ENCODE measurements around the gene CHST11. TPM values are rescaled to one million over a fixed set of nuclear protein-coding genes. Genes with fewer than 3 reads are reported as not detected.

Gene CHST11
- total RNA-seq, 1 experiment from 2014 or later: 1.1 TPM

DNA sequence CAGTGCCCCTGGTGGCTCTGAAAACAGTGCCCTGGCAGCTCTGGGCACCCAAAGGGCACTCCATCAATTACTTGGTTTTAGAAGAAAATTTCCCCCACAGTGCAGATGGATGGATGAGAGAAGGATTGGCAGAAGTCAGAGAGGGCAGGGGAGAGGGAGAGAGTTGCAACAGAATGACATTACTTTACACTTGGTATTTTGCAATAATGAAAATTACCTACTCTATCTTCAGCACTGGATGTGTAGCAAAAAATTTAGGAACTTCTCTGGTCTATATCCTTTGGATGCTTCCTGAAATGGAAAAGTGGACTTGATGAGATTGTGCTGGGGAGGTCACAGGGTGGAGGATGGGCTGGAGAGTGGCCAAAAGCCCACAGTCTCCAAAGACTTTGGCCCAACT, 193.2 kb downstream of the CHST11 start:
- CTCF ChIA-PET: interaction anchor here (0.6 kb wide), 1 partner anchor 576 kb away, joined by 3 read pairs; no protein-coding TSS in a partner anchor
- Histone ChIP-seq H3K4me1 (ENCODE audit: insufficient read depth, low read length, poor library complexity, severe bottlenecking) (no peaks in the 10 kb centered on the region), H3K27ac (ENCODE audit: low read depth, low read length, poor library complexity, severe bottlenecking) (no peak overlapping the region), H3K36me3 (ENCODE audit: insufficient read depth, low read length, poor library complexity, severe bottlenecking) (no peaks in the 10 kb centered on the region), H3K4me3 (ENCODE audit: low read depth, low read length, poor library complexity, severe bottlenecking) (no peak overlapping the region), H3K27me3 (replicated peaks; ENCODE audit: insufficient read depth, low read depth, low read length, poor library complexity) (no peaks in the 10 kb centered on the region), H3K9me3 (ENCODE audit: low read depth, low read length, poor library complexity, severe bottlenecking) (no peaks in the 10 kb centered on the region)
- no peak for DNase-seq (ENCODE audit: low spot score)
- POLR2A ChIA-PET (ENCODE audit: low non-redundant PET): no interaction called here
- no TSS peak for BruUV-seq (replicated peaks)
- TF ChIP-seq, protein P1, sequence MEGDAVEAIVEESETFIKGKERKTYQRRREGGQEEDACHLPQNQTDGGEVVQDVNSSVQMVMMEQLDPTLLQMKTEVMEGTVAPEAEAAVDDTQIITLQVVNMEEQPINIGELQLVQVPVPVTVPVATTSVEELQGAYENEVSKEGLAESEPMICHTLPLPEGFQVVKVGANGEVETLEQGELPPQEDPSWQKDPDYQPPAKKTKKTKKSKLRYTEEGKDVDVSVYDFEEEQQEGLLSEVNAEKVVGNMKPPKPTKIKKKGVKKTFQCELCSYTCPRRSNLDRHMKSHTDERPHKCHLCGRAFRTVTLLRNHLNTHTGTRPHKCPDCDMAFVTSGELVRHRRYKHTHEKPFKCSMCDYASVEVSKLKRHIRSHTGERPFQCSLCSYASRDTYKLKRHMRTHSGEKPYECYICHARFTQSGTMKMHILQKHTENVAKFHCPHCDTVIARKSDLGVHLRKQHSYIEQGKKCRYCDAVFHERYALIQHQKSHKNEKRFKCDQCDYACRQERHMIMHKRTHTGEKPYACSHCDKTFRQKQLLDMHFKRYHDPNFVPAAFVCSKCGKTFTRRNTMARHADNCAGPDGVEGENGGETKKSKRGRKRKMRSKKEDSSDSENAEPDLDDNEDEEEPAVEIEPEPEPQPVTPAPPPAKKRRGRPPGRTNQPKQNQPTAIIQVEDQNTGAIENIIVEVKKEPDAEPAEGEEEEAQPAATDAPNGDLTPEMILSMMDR (conservative IDR thresholded peaks at IDR 0.05; ENCODE audit: low read depth, low read length): no peak
- TF ChIP-seq EZH2 (IDR thresholded peaks at IDR 0.05; ENCODE audit: borderline replicate concordance, low read depth, low read length, poor library complexity, severe bottlenecking): no peak
- intact Hi-C loops (cut with micrococcal nuclease; ENCODE audit: unreplicated experiment): loop anchor here (10.0 kb wide), 1 partner anchor 445 kb away; no protein-coding TSS in a partner anchor

DNA sequence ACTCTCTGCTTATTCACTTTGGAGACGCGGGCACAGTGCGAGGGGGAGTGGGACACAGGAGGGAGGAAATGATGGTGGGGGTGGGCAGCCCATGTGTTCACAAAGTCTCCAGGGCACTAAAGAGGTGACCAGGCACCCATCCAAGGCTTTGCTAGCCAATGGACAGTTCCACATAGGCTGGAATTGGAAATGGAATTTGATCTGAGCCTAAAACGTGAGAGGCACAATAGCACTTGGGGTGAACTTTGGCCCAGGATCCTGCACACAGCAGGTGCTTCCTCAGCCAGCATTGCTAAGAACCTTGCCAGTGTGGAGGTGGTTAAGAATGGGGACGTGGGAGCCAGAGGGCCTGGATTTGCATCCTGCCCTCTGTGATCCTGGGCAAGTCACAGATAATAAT, 193.8 kb downstream of the CHST11 start:
- Histone ChIP-seq H3K36me3 (ENCODE audit: insufficient read depth, low read length, poor library complexity, severe bottlenecking) (no peaks in the 10 kb centered on the region), H3K4me1 (ENCODE audit: insufficient read depth, low read length, poor library complexity, severe bottlenecking) (no peaks in the 10 kb centered on the region), H3K27me3 (replicated peaks; ENCODE audit: insufficient read depth, low read depth, low read length, poor library complexity) (no peaks in the 10 kb centered on the region), H3K9me3 (ENCODE audit: low read depth, low read length, poor library complexity, severe bottlenecking) (no peaks in the 10 kb centered on the region), H3K4me3 (ENCODE audit: low read depth, low read length, poor library complexity, severe bottlenecking) (no peak overlapping the region), H3K27ac (ENCODE audit: low read depth, low read length, poor library complexity, severe bottlenecking) (no peak overlapping the region)
- TF ChIP-seq EZH2 (IDR thresholded peaks at IDR 0.05; ENCODE audit: borderline replicate concordance, low read depth, low read length, poor library complexity, severe bottlenecking): no peak
- TF ChIP-seq, protein P1 (conservative IDR thresholded peaks at IDR 0.05; ENCODE audit: low read depth, low read length): no peak
- ChIA-PET CTCF (no interaction called here), POLR2A (ENCODE audit: low non-redundant PET) (no interaction called here)
- no TSS peak for BruUV-seq (replicated peaks)
- intact Hi-C loops (cut with micrococcal nuclease; ENCODE audit: unreplicated experiment): loop anchor here (10.0 kb wide), 1 partner anchor 446 kb away; no protein-coding TSS in a partner anchor
- DNase-seq (ENCODE audit: low spot score): no peak

DNA sequence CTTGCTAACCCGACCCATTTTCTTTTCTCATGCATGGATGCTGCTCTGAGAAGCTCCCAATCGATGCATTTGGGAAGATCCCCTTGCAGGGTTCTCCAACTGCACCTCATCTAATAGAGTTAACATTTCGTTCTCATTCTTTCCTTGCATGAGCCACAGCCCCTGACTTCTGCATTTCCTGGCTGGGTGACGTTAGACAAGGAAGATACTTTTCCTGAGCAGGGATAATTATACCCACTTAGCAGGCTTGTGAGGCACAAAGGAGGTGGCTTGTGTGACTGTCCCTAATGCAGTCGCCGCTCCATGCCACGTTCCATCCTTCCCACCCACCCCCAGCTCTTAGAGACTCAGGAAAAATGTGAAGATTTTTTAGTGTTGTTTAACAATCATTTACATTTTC, 195.1 kb downstream of the CHST11 start:
- H3K27me3 ChIP-seq (replicated peaks; ENCODE audit: insufficient read depth, low read depth, low read length, poor library complexity): no peaks in the 10 kb centered on the region
- no peak for DNase-seq (ENCODE audit: low spot score)
- H3K4me3 ChIP-seq (ENCODE audit: low read depth, low read length, poor library complexity, severe bottlenecking): no peak overlapping the region
- no peak overlapping the region for H3K27ac ChIP-seq (ENCODE audit: low read depth, low read length, poor library complexity, severe bottlenecking)
- no peaks in the 10 kb centered on the region for H3K4me1 ChIP-seq (ENCODE audit: insufficient read depth, low read length, poor library complexity, severe bottlenecking)
- intact Hi-C loops (cut with micrococcal nuclease; ENCODE audit: unreplicated experiment): loop anchor here (10.0 kb wide), 1 partner anchor 447 kb away; no protein-coding TSS in a partner anchor
- no peaks in the 10 kb centered on the region for H3K9me3 ChIP-seq (ENCODE audit: low read depth, low read length, poor library complexity, severe bottlenecking)
- no TSS peak for BruUV-seq (replicated peaks)
- ChIA-PET POLR2A (ENCODE audit: low non-redundant PET) (no interaction called here), CTCF (no interaction called here)
- no peaks in the 10 kb centered on the region for H3K36me3 ChIP-seq (ENCODE audit: insufficient read depth, low read length, poor library complexity, severe bottlenecking)
- TF ChIP-seq EZH2 (IDR thresholded peaks at IDR 0.05; ENCODE audit: borderline replicate concordance, low read depth, low read length, poor library complexity, severe bottlenecking): no peak
- TF ChIP-seq, protein P1 (conservative IDR thresholded peaks at IDR 0.05; ENCODE audit: low read depth, low read length): no peak

Data from A673 (cell line).